LNCaP clone FGC (cell line): ENCODE data around the gene TMEM144.

Experiments
- DNase-seq: peaks from one replicate; pipeline ENCODE4 v3.0.0-alpha.2; 2011; ENCODE audit warnings: low read depth
- H3K4me3 ChIP-seq: 2 replicates; pipeline ENCODE4 v1.5.1; 2011; ENCODE audit warnings: mild to moderate bottlenecking, low read depth, low read length, control low read depth
- CTCF ChIP-seq: IDR thresholded peaks from 2 replicates; pipeline ENCODE4 v1.5.1; 2012; ENCODE audit warnings: mild to moderate bottlenecking; ENCODE audit not compliant: control insufficient read depth, insufficient read depth; ENCODE audit errors: extremely low read depth

Gene TMEM144

GRCh38 chr4:158297866-158298265, 87.6 kb downstream of the TMEM144 start:
- DNase-seq = no peak
- TF ChIP-seq CTCF = no peak

GRCh38 chr4:158299459-158300007, 89.2 kb downstream of the TMEM144 start:
- no peak for TF ChIP-seq CTCF
- DNase-seq = no peak
- H3K4me3 ChIP-seq = no peak overlapping the region

More at GRCh38 chr4:158297866-158298265, 87.6 kb downstream of the TMEM144 start:
- no peak overlapping the region for H3K4me3 ChIP-seq

DNA sequence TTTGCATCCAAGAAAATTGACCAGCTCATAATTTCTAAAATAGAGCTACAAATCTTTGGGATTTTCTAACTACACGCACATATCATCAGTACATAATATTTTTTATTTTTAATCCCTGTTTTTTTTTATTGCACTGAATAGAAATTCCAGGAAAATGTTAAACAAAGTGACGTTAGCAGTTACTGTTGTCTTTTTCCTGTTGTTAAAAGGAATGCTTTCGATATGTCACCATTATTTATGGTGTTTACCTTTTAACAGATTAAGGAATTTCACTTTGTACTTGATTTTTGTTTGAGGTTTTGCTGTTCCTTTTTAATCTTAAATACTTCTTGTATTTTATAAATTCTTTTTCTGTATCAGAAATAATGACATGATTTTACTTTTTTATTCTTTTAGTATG, 89.7 kb downstream of the TMEM144 start:
- DNase-seq = no peak
- H3K4me3 ChIP-seq = no peak overlapping the region
- TF ChIP-seq CTCF = no peak

DNA sequence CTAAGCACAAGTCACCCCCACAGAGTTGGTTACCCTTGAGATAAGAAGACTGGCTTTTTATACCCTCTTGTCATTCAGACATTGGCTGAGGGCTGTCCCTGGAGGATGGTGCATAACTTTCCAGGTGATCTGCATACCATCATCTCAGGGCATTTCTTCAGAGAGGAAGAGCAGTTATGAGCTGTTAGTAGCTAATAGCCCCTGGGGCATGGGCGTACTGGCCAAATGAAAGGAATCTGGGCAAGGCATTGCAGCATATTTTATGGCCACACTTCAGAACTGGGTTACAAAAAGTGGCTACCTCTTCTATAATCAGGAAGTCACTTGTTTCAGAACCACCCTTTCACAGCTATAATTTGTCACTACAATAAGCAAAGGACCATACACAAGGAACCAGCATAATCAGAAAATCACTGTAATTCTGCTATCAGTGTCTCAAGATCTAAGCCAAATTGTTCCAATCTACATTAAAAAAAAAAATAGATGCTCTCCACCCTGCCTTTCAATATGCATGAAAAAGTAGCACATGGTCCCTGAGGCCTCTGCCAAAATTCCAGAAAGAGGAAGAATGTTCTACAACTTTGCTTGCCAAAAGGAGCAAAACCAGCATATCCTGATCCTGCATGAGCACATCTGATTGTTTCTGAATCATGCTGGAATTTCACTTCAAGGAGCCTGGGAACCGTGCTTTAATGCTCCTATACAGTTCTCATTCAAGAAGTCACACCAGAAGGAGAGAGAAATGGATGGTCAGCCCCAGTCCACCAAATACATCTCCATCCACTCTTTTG, 92.0 kb downstream of the TMEM144 start:
- DNase-seq = no peak
- no peak overlapping the region for H3K4me3 ChIP-seq
- TF ChIP-seq CTCF = no peak

DNA sequence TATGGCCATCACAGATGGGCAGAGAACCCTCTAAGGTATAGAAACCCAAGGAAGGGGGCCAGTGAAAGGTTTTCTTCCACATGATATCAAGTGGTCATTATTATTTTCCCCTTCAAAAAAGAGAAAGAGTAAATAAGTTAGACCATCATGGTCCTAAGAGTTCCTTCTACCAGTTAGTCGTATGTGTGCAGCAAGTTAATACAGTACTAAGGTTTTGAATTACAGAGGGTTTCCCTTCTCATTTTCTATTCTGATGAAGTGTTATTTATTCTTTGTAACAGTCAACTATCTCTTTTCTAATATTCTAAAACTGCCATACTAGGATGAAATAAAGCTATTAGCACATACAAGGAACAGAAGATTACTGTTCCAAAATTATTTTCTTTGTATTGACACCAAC, 94.4 kb downstream of the TMEM144 start:
- H3K4me3 ChIP-seq = no peak overlapping the region
- no peak for TF ChIP-seq CTCF
- no peak for DNase-seq
